ENCODE data around the gene ZNF516.

The ZNF516 gene

DNA sequence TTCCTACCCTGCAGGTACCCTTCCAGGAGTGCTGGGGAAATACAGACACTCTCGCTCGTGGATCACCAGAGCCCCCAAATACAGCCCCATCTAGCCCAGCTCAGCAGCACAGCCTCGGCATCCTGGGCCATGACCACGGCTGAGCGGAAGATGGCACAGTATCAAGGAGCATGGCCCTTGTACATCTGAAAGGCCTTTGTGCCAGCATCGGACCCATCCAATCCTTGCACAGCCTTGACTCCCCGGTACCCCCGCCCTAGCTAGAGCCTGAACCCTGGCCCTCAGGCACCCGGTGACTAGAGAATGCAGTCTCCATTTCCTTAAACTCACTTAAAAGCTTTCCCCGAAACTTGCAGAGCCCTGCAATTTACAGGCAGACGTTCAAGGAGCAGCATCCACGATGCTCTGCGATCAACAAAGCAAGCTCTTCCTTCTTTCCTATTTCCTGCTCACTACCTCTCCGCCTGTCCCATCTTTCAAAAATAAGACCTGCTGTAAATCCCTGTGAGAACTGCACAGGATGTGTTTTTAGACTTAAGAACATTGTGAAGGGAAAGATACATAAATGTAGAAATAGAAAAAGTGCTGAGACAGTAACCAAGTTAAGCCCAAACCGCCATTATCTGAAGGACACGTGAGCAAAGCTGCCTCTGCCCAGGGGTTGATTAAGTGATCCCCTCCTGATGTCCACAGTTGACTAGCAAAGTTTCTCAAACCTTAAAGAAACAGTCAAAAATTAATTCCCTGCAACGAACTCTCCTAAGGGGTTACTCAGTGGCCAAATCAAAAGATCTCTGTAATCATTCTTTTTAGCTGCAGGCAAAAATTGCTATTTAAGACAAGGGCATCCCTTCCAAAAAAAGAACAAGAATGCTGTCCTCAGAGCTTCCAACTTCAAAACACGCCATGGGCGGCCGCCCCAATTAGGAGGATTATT lies 48.5 kb downstream of the ZNF516 start (continued):
- TF ChIP-seq, protein P1, sequence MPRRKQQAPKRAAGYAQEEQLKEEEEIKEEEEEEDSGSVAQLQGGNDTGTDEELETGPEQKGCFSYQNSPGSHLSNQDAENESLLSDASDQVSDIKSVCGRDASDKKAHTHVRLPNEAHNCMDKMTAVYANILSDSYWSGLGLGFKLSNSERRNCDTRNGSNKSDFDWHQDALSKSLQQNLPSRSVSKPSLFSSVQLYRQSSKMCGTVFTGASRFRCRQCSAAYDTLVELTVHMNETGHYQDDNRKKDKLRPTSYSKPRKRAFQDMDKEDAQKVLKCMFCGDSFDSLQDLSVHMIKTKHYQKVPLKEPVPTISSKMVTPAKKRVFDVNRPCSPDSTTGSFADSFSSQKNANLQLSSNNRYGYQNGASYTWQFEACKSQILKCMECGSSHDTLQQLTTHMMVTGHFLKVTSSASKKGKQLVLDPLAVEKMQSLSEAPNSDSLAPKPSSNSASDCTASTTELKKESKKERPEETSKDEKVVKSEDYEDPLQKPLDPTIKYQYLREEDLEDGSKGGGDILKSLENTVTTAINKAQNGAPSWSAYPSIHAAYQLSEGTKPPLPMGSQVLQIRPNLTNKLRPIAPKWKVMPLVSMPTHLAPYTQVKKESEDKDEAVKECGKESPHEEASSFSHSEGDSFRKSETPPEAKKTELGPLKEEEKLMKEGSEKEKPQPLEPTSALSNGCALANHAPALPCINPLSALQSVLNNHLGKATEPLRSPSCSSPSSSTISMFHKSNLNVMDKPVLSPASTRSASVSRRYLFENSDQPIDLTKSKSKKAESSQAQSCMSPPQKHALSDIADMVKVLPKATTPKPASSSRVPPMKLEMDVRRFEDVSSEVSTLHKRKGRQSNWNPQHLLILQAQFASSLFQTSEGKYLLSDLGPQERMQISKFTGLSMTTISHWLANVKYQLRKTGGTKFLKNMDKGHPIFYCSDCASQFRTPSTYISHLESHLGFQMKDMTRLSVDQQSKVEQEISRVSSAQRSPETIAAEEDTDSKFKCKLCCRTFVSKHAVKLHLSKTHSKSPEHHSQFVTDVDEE (CRISPR knock-in tag; IDR thresholded peaks at IDR 0.05): no peak
- TF ChIP-seq, protein P2, sequence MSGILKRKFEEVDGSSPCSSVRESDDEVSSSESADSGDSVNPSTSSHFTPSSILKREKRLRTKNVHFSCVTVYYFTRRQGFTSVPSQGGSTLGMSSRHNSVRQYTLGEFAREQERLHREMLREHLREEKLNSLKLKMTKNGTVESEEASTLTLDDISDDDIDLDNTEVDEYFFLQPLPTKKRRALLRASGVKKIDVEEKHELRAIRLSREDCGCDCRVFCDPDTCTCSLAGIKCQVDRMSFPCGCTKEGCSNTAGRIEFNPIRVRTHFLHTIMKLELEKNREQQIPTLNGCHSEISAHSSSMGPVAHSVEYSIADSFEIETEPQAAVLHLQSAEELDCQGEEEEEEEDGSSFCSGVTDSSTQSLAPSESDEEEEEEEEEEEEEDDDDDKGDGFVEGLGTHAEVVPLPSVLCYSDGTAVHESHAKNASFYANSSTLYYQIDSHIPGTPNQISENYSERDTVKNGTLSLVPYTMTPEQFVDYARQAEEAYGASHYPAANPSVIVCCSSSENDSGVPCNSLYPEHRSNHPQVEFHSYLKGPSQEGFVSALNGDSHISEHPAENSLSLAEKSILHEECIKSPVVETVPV (CRISPR knock-in tag; IDR thresholded peaks at IDR 0.05): no peak
- TF ChIP-seq ZNF70 (CRISPR knock-in tag; IDR thresholded peaks at IDR 0.05) (no peak), ZNF8 (CRISPR knock-in tag; IDR thresholded peaks at IDR 0.05) (no peak), BACH2 (CRISPR knock-in tag; IDR thresholded peaks at IDR 0.05; ENCODE audit: borderline replicate concordance) (no peak), RARB (CRISPR knock-in tag; IDR thresholded peaks at IDR 0.05) (no peak), TOX (CRISPR knock-in tag; IDR thresholded peaks at IDR 0.05; ENCODE audit: borderline replicate concordance) (no peak)

DNA sequence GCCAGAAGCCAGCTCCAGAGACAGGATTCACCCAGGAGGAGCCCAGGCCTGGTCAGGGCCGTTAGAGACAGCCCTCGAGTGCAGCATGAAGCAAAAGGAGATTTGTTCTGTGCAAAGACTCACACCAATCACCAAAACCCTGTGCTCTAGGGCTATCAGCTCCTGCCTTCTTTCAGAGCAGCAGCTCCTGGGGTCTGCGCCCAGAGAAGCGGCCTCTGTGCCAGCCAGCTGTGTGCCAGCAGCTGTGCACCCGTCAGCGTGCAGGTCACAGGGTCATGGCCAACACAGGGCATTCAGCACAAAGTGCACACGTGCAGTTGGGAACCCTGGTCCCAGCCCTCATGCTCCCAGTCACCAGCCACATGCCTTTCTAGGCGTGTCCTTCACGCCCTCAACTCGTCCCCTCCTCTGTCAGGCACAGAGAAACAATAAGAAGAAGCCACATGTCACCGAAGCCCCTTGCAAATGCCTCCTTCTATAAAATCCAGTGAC lies 49.3 kb downstream of the ZNF516 start:
- TF ChIP-seq ESRRG (CRISPR knock-in tag; IDR thresholded peaks at IDR 0.05) (no peak), ZNF8 (CRISPR knock-in tag; IDR thresholded peaks at IDR 0.05) (no peak)
- TF ChIP-seq, protein P2 (CRISPR knock-in tag; IDR thresholded peaks at IDR 0.05): no peak
- ATAC-seq: peak; percentile 62

DNA sequence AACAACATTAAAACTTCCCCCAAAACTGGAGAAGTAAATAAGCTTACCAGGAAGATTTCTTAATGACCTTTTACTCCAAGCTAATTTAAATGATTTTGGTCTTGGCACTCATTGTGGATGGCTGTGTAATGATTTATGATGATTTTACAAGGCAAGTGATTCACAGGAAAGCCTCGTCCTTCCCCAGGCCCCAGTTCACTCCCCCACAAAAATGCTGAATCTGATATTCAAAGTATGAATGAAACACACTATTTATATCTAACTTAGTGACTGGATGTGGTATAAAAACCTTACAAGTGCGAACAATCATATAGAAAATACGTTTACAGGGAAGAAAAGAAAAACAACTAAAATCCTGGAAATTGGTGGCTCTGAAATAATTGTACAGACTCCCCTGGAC lies 49.8 kb downstream of the ZNF516 start:
- TF ChIP-seq ZC3H10 (CRISPR knock-in tag; IDR thresholded peaks at IDR 0.05) (no peak), ESRRG (CRISPR knock-in tag; IDR thresholded peaks at IDR 0.05) (no peak), TOX (CRISPR knock-in tag; IDR thresholded peaks at IDR 0.05; ENCODE audit: borderline replicate concordance) (no peak), CREB5 (CRISPR knock-in tag; IDR thresholded peaks at IDR 0.05; ENCODE audit: low read depth) (no peak), BACH2 (CRISPR knock-in tag; IDR thresholded peaks at IDR 0.05; ENCODE audit: borderline replicate concordance) (no peak), ISL1 (CRISPR knock-in tag; IDR thresholded peaks at IDR 0.05) (peak; percentile 35; the same call in 1 of the 2 replicates), ZFP30 (CRISPR knock-in tag; IDR thresholded peaks at IDR 0.05) (no peak), SNAI2 (CRISPR knock-in tag; IDR thresholded peaks at IDR 0.05) (no peak), GLIS3 (CRISPR knock-in tag; IDR thresholded peaks at IDR 0.05) (no peak), TCF4 (CRISPR knock-in tag; IDR thresholded peaks at IDR 0.05; ENCODE audit: borderline replicate concordance) (no peak), OSR1 (CRISPR knock-in tag; IDR thresholded peaks at IDR 0.05) (no peak)
- TF ChIP-seq, protein P2 (CRISPR knock-in tag; IDR thresholded peaks at IDR 0.05): no peak
- TF ChIP-seq, protein P3, sequence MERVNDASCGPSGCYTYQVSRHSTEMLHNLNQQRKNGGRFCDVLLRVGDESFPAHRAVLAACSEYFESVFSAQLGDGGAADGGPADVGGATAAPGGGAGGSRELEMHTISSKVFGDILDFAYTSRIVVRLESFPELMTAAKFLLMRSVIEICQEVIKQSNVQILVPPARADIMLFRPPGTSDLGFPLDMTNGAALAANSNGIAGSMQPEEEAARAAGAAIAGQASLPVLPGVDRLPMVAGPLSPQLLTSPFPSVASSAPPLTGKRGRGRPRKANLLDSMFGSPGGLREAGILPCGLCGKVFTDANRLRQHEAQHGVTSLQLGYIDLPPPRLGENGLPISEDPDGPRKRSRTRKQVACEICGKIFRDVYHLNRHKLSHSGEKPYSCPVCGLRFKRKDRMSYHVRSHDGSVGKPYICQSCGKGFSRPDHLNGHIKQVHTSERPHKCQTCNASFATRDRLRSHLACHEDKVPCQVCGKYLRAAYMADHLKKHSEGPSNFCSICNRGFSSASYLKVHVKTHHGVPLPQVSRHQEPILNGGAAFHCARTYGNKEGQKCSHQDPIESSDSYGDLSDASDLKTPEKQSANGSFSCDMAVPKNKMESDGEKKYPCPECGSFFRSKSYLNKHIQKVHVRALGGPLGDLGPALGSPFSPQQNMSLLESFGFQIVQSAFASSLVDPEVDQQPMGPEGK (CRISPR knock-in tag; IDR thresholded peaks at IDR 0.05; ENCODE audit: borderline replicate concordance): 0 out of 2 replicates have a peak, but pooled peaks have one; percentile 62

More for the DNA sequence above, 49.8 kb downstream of the ZNF516 start:
- peak; percentile 64 for ATAC-seq
